IPS-18c (cell line): ENCODE results near the gene PDSS2.
"Not testable (repeated sequence)": the region's sequence is repeated elsewhere in the genome, so short reads cannot be mapped to it uniquely, and the experiment has no call there.

Source experiments
- H3K4me3 ChIP-seq: 2 replicates; pipeline ENCODE4 v1.7.0; 2013; ENCODE audit warnings: low read depth, mild to moderate bottlenecking, low read length, moderate library complexity; ENCODE audit not compliant: insufficient read depth
- H3K9me3 ChIP-seq: one replicate; pipeline ENCODE4 v1.6.1; 2013; ENCODE audit warnings: mild to moderate bottlenecking, low read length, moderate library complexity; ENCODE audit not compliant: control insufficient read depth, insufficient read depth

Gene PDSS2

DNA sequence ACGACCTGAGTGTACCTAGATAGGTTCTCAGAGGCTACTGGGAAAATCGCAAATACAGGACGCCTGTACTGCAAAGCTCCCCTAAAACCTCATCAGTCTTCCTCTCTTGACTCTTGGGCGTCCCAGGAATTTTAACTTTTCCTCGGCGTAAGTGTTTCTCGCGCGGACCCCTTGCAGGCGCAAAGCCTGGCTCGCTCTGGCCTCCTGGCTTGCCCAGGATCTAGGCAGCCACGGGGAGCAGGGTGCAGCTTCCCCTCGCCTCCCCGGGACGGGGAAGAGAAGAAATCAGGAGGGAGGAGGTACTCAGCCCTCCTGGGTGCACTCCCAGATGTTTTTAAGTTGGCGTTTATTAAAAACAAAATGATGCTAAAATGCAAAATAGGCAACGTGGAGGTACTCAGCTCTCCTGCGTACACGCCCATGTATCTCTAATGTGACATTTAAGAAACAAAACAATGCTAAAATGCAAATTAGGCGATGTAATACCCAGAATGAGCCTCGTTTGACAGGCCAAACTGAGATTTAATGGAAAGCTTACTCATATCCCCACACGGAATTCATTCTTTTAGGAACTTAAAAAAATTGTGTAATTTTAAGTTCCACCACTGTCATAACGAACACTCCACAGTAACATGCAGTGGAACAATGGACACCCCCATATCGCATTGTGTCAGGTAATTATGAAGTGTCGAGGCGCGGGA is 29.0 kb upstream of the PDSS2 start:
- Histone ChIP-seq H3K4me3 (peak overlapping the region; percentile 79), H3K9me3 (no peaks in the 10 kb centered on the region)

DNA sequence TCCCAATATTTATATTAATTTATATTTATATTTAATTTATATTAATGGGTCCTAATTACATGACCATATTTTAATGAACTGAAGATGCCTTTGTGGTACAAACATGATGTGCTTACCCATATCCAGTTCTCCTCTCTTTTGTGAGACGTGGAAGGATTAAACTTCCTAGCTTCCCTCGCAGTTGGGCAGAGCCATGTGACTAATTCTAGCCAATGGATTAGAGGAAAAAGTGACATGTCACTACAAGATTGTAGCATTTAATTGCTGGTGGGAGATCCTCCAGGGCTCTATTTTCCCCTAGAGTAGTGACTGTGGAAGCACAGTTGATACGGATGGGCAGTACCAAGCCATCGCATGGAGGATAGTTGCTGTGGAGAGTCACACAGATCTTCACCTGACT is 25.8 kb upstream of the PDSS2 start:
- no peak overlapping the region for H3K4me3 ChIP-seq
- H3K9me3 ChIP-seq: no peaks in the 10 kb centered on the region

GRCh38 chr6:107479089-107479690 is 19.8 kb upstream of the PDSS2 start:
- Histone ChIP-seq H3K4me3 (no peak overlapping the region), H3K9me3 (no peaks in the 10 kb centered on the region)

DNA sequence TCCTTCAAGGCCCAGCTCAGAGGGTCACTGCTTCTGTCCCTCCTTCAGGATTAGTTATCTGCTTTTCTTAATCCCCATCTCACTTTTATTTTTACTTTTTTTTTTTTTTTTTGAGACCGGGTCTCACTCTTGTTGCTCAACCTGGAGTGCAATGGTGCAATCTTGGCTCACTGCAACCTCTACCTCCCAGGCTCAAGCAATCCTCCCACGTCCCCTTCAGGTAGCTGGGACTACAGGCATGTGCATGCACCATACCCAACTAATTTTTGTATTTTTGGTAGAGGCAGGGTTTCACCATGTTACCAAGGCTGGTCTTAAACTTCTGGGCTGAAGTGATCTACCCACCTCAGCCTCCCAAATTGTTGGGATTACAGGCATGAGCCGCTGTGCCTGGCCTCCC is 16.5 kb upstream of the PDSS2 start:
- not testable (repeated sequence) for H3K9me3 ChIP-seq, H3K4me3 ChIP-seq

- not testable (repeated sequence) for H3K9me3 ChIP-seq, H3K4me3 ChIP-seq
Observed at GRCh38 chr6:107475360-107475759, 16.0 kb upstream of the PDSS2 start.

- H3K4me3 ChIP-seq: no peak overlapping the region
- H3K9me3 ChIP-seq: no peaks in the 10 kb centered on the region
Observed at GRCh38 chr6:107473660-107474059, 14.3 kb upstream of the PDSS2 start.

DNA sequence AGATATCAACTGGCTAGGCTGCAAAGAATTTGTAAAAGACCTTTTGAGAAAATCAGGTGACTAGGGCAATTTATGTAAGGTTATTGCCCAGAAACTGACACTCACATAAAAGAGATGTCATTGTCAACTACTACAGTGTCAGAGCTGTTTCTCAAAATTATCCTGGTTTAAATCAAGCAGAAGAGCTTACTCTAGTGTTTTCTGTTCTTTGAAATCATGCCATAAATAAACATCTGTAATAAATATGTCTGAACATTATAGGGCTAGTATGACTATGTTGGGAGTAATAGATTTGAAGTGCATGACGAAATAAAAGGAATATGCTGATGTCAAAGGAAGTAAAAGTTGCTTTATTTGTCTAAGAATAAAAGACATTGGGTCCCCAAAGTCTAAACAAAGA is 11.0 kb upstream of the PDSS2 start:
- Histone ChIP-seq H3K4me3 (no peak overlapping the region), H3K9me3 (no peaks in the 10 kb centered on the region)

DNA sequence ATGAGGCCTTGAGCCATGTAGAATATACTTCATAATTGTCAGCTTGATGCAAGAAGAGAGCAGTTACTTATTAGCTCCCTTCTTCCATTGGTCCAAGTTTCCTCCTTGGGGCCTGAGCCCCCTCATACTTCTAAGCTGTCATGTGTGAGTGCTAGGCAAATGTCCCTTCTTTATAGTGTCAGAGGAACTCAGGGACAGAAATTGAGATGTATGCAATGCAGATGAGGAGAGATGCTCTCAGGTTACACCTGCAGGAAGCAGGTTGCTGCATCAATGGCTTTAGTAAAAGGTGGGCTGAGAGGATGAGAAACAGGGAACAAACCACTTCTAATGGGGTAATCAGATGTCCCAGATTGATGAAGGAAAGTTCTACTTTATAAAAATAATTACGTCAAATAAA is 6.7 kb upstream of the PDSS2 start:
- Histone ChIP-seq H3K4me3 (no peak overlapping the region), H3K9me3 (no peaks in the 10 kb centered on the region)

- H3K9me3 ChIP-seq: no peaks in the 10 kb centered on the region
- H3K4me3 ChIP-seq: peak overlapping the region; percentile 81
Observed at GRCh38 chr6:107460083-107460631, 793 bp upstream of the PDSS2 start.

GRCh38 chr6:107458672-107459282 is 587 bp downstream of the PDSS2 start:
- Histone ChIP-seq H3K4me3 (peak overlapping the region; percentile 81), H3K9me3 (no peaks in the 10 kb centered on the region)

DNA sequence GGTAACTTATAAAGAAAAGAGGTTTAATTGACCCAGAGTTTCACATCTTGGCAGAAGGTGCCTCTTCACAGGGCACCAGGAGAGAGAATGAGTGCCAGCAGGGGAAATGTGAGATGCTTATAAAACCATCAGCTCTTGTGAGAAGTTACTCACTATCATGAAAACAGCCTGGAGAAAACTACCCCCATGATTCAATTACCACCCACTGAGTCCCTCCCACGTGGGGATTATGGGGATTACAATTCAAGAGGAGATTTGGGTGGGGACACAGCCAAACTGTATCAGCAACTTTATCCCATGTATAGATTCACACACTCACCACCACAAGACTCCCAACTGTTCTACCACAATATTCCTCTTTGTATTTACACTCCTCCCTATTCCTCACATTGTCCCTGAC is 10.6 kb downstream of the PDSS2 start:
- no peak overlapping the region for H3K4me3 ChIP-seq
- H3K9me3 ChIP-seq: peaks cover 9% of the 10 kb centered on the region

DNA sequence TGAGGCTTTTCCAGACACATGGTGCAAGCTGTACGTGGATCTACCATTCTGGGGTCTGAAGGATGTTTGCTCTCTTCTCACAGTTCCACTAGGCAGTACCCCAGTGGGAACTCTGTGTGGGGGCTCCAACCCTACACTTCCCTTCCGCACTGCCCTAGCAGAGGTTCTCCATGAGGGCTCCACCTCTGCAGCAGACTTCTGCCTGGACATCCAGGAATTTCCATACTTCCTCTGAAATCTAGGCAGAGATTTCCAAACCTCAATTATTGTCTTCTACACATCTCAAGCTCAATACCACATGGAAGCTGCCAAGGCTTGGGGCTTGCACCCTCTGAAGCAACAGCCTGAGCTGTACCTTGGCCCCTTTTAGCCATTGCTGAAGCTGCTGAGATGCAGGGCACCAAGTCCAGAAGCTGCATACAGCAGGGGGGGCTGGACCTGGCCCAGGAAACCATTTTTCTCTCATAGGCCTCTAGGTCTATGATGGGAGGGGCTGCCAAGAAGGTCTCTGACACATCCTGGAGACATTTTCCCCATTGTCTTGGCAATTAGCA is 11.6 kb downstream of the PDSS2 start:
- Histone ChIP-seq H3K9me3 (peaks cover 9% of the 10 kb centered on the region), H3K4me3 (peak overlapping the region; percentile 15; the same call in 1 of the 2 replicates)

DNA sequence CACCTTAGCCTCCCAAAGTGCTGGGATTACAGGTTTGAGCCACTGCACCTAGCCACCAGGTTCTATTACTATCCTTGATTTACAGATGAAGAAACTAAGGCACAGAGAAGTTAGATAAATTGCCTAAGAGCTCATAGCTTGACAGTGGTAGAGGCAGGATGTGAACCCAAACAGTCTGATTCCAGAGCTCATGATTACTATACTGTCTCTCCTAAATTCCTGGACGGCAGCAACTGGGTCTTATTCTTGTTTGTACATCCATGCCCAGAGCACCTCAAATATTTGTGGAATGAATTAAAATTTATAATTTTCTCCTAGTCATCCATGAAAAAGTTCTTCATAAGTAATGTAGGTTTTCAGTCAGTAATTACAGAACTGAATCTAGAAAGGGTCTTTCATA is 15.1 kb downstream of the PDSS2 start:
- Histone ChIP-seq H3K9me3 (peaks cover 9% of the 10 kb centered on the region), H3K4me3 (no peak overlapping the region)

DNA sequence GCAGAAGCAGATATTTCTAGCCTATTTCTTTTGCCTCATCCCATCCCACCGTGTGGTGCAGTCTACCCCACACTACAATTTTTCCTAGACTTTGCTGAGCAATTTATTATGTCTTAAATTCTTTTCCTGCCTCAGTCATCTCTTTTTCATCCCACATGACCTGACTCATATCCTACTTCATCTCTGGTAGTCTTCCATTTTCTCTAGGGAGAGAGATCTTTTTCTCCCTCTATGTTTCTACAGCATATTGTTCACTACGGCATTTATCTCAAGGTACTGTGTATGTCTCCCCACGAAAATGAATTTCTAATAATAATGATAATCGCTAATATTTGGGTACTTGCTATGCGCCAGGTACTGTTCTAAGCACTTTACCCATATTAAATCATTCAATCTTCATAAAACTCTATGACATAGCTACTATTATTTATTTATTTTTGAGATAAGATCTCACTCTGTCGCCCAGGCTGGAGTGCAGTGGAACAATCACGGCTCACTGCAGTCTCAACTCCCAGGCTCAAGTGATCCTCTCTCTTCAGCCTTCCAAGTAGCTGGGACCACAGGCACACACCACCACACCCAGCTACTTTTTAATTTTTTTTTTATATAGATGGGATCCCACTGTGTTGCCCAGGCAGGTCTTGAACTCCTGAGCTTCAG is 15.6 kb downstream of the PDSS2 start:
- Histone ChIP-seq H3K4me3 (no peak overlapping the region), H3K9me3 (peaks cover 9% of the 10 kb centered on the region)

- Histone ChIP-seq H3K9me3 (peaks cover 11% of the 10 kb centered on the region), H3K4me3 (no peak overlapping the region)
Observed at GRCh38 chr6:107442938-107443607, 16.3 kb downstream of the PDSS2 start.

DNA sequence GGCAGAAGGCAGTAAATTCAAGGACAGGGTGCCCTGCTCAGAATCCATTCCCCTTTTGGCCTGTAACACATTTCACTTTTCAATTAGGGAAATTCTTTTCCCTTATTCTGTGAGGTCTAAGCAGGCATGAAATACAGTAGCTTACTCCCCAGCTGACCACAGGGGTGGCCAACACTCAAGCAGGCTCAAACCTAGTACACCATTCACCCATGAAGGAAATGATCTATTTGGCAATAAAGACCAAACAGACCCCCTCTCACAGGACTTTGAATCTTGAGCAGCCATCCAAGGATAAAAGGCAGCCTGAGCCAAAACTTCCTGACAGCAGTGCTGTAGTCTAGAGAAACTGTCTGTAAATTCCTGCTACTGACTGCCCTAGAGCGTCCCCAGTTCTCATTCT is 17.7 kb downstream of the PDSS2 start:
- H3K9me3 ChIP-seq: peaks cover 2% of the 10 kb centered on the region
- H3K4me3 ChIP-seq: no peak overlapping the region

- H3K4me3 ChIP-seq: no peak overlapping the region
- H3K9me3 ChIP-seq: peaks cover 2% of the 10 kb centered on the region
Observed at GRCh38 chr6:107440936-107441335, 18.4 kb downstream of the PDSS2 start.
